IPS-18c (cell line): ENCODE measurements around the gene TNS1.

Source experiments
- H3K4me3 ChIP-seq: 2 replicates; pipeline ENCODE4 v1.7.0; 2013; ENCODE audit warnings: low read depth, mild to moderate bottlenecking, low read length, moderate library complexity; ENCODE audit not compliant: insufficient read depth
- H3K9me3 ChIP-seq: one replicate; pipeline ENCODE4 v1.6.1; 2013; ENCODE audit warnings: mild to moderate bottlenecking, low read length, moderate library complexity; ENCODE audit not compliant: control insufficient read depth, insufficient read depth

TNS1 gene

DNA sequence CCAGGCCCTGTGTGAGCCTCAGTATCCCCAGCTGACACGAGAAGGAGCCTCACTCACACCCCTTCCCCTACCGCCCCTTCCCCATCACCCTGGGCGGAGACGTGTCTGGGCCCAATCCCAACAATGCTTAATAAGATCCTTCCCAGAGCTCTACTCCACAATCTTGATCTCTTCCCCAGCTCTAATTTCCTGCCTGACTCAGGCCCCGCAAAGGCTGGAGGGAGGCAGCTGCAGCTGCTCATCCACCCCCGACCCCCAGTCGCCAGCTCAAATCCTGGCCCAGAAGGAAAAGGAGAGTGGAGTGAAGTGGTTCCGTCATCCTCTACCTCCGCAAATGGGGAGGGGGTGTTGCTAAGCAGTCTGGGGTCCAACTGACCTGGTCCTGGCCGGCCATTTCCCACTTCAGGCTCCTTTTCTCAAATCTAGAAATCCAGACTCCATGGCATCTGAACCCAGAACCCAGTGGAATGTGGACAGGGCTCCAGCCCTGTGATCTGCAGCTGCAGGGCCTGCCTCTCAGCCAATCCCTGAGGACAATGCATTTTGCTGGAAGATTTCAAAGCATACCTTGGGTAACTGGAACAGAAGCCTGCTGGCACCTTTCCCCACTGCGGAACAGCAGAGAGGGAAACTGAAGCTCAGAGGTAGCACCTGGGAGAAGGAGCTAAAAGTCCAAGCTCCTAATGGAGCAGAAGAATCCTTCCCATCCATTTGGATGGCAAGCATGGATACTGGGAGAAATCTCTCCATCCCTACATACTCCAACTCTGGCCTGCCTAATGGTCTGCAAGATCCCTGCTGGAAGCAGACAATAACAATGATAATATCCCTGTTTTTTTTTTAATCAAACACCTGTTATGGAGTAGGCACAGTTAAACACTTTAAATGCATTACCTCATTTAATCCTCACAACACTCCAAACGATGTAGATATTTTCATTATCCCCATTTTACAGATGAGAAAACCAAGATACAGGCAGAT lies 5.6 kb upstream of the TNS1 start:
- Histone ChIP-seq H3K9me3 (no peaks in the 10 kb centered on the region), H3K4me3 (no peak overlapping the region)

DNA sequence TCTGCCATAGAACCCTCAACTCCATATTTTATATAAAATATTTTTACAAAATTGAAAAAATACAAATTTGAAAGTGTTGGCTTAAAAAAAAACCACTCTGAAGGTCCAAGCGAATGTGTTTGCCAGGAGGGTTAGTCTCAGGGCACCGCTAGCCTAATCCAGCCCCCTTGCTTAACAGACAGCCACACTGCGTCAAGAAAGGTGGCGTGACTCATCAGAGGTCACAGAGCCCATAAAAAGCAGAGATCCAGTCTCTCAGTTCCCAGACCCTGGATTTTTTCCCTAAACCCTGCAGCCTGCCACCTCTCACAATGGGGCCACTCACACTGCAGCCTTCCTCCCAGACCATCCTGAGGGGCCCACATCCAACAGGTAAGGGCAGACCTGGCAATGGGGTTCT lies 3.9 kb upstream of the TNS1 start:
- H3K4me3 ChIP-seq = no peak overlapping the region
- no peaks in the 10 kb centered on the region for H3K9me3 ChIP-seq

DNA sequence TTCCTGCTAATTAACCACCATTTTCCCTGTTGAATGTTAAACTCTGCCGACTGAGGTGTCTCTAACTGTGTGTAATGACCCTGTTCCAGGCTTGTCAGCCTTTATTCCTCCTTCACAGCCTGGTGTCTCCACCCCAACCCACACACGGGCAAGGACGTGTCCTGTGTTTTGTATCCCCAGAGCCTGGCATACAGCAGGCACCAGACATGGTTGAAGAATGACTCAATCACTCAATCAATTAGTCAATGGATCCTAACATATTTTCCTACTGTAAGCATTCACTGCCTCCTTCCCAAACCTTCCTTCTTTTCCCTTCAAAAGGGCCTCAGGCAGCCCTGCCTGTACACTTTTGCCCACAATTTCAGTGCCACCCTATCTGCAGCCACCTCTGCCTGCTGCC lies 2.7 kb upstream of the TNS1 start:
- H3K9me3 ChIP-seq = no peaks in the 10 kb centered on the region

DNA sequence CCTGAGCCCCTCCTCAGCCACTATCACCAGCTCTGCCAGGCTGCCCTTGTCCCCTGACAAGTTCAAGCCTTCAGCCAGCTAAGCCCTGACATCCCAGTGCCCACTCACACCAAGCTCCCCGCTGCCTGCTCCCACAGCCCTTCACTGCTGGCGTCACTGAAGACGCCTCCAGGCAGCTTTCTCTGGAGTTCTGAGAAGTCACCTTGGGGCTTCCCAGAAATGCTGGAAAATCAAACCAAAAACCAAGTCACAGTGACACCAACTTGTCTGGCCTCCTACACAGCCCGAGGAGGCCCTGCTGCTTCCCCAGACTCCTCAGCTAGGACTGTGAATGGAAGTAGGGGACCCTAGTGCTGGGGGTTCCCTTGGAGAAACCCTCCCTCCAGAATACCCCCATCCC lies 2.2 kb upstream of the TNS1 start:
- Histone ChIP-seq H3K9me3 (no peaks in the 10 kb centered on the region), H3K4me3 (no peak overlapping the region)

More for the DNA sequence above, 2.7 kb upstream of the TNS1 start:
- H3K4me3 ChIP-seq = no peak overlapping the region

DNA sequence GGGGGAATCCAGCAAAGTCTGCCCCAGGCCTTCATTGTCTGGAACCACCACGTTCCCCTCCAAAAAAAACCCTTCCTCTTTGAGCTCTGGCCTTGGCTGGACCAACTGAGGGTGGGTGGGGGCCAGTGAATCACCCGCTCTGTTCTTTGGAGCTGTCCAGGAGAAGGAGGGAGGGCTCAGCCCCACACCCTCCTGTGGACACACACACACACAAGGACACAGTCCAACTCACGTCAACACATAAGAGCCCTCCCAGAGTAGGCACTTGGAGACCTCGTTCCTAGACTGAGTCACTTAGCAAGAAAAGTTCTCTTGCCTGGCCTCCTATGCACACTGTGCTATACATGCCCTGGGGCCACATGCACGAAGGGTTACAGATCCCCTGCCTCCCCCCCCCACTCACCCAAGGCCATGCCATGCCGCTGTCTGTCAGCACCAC lies 1.2 kb upstream of the TNS1 start:
- no peak overlapping the region for H3K4me3 ChIP-seq
- no peaks in the 10 kb centered on the region for H3K9me3 ChIP-seq

DNA sequence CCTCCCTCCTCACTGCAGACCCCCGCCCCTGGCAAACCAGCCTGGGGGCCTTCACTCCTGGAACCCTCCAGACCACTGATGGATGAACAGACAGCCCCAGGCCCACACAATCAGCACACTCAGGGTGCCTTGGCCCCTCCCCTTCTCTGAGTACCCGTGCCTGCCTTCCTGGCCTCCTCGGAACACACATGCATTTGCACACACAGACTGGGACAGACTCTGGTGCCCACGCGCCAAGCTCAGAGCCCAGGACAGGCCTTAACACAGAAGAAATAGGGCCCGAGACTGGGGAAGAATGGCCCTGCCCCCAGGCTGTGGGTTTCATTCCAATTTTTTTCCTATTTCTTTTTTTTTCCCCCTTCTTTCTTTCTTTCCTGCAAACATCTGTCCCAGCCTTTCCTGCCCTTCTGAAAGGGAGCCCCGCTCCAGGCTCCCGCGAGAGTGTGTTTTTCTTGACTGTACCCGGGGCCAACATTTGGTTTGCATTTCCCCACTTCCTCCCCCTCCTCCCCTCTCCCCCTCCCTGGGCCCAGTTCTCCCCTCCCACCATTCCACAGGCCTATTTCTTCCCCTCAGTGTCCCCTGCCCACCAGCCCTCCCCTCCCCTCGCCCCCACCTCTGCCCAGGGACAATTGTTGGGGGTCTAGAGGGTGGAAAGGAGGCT lies 618 bp upstream of the TNS1 start:
- Histone ChIP-seq H3K4me3 (no peak overlapping the region), H3K9me3 (no peaks in the 10 kb centered on the region)

DNA sequence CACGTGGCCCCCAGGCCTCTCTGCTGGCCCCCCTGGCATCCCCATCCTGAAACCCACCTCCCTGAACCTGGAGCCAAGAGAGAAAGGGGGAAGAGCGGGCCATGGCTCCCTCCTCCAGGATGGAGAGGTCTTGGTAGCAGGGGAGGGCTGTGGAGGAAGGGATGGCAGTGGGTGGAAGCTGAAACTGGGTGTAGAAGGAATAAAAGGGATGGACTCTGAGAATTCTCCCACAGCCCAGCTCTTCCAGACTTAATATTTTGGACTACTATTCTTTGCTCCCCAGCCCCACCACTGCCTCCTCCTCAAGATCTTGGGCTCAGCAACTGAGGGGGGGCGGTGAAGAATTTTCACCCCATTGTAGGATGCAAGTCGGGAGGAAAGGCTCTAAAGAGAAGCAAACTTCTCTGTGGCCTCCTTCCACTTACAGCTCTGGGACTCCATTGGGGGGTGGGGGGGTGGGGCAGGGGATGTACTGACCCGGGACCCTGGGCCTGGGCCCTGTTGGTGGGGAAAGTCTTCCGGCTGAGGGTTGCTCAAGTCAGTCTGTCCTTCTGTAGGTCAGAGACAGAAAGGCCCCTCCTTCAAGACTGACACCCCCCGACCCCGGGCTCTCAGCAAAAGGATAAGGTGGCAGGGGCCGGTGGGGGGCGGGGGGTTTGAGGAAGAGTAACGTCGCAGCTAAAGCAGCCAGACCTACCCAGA lies 501 bp downstream of the TNS1 start:
- Histone ChIP-seq H3K4me3 (no peak overlapping the region), H3K9me3 (no peaks in the 10 kb centered on the region)

DNA sequence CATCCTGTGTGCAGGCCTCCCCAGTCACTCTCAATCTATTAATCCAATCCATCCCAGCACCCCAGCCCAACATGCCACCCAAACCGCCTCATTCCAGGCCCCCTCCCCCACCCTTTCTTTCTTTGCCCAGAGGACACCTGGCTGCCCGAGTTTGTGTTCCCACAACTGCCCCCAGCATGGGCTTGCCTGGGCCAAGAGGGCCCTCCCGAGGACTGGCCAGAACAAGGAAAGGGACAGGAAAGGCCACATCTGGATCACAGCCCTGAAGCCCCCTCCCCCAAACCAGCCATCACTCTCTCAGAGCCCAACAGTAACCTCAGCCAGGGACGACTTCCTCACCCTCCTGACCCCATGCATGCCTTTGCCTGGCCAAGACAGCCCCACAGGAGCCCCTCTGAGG lies 1.2 kb downstream of the TNS1 start:
- Histone ChIP-seq H3K9me3 (no peaks in the 10 kb centered on the region), H3K4me3 (no peak overlapping the region)

DNA sequence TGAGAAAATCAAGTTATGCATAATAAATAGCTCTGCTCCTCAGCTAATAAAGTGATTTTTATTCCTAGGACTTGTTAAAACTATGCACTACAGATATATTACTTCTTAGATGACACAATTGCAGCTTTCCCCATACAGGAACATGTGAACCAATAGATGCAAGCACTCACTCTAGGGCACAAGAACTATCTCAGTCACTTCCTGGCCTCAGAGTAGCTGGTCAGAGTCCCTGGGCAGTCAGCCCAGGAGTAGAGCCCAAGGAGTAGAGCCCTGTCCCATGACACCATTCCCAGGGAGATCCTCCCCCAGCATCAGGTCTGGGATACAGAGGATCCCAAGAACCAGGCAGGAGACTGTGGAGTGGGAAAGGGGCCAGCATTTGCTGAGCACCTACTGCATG lies 2.7 kb downstream of the TNS1 start:
- no peaks in the 10 kb centered on the region for H3K9me3 ChIP-seq
- no peak overlapping the region for H3K4me3 ChIP-seq

DNA sequence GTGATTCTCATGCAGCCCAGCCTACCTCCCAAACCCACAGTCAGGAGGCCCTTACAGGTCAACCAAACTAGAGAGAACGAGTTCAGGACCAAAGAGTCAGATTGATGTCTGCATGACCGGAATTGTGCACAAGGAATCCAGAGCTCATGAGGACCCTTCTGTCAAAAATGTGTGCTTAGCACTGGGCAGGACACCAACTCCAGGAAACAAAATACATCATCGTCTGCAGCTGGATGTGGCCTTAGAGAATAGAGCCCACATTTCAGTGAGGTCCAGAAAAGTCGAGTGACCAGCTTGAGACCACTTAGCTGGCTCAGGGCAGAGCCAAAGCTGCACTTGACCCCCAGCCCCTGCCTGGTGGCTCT lies 3.2 kb downstream of the TNS1 start:
- Histone ChIP-seq H3K4me3 (no peak overlapping the region), H3K9me3 (no peaks in the 10 kb centered on the region)

DNA sequence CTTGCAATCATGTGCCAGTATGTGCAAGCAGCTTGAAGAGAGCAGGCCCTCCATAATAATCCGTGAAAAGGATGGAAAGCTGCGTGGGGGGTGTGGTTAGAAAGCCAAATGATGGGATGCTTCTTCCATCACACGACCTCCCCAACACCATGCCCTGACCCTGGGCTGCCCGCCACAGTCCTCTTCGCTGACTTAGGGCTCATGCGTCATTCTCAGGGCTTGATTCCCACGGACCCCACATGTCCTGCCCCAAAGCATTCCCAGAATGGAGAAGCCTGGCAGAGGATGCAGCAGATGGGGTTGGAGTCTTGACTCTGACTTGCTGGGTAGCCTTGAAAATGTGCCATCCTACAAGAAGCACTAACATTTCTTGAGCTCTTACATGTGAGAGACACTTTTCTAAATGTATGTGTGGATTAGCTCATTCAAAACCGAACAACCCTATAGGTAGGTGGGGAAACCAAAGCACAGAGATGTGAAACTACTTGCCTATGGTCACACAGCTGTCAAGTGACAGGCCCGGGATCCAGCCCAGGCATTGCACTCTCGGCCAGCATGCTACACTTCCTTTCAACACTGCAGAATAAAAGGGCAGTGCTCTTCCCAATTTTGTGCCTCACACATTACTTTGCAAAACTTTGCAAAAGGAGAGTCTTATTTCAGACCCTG lies 3.7 kb downstream of the TNS1 start:
- no peak overlapping the region for H3K4me3 ChIP-seq
- no peaks in the 10 kb centered on the region for H3K9me3 ChIP-seq

DNA sequence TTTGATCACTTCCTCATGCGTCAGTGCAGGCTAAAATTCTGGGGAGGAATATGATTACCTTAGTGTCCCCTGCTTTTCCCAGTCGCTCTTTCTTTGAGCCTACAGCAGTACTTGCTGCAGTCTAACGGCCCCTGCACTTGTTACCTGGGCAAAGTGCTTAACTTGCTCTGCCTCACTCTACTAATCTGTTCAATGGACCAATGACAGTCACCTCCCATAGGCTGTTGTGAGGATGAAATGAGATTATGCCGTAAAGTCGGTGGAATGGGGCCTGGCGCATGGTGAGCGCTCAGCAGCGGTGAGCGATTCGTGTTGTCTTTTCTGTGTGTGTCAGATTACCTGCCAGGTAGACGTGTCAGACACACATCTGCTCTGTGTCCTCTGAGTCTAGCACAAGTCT lies 5.3 kb downstream of the TNS1 start:
- Histone ChIP-seq H3K4me3 (no peak overlapping the region), H3K9me3 (no peaks in the 10 kb centered on the region)

DNA sequence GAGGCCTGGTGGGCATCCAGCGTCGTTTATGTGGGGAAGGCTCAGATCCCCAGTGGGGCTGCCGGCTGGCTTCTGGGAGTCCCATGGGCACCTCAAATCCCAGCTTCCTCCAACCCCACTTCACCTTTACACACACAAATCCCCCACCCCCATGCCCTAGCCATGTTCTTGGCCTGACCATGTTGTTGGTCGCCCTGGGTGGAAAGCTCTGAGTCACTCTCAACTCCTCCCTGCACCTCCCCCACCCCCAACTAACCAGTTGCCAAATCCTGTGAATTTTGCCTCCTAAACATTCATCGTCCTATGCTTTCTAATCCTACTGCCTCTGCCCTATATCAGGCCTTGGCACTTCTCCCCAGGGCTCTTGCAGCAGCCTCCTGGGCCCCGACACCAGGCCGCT lies 6.4 kb downstream of the TNS1 start:
- Histone ChIP-seq H3K9me3 (no peaks in the 10 kb centered on the region), H3K4me3 (no peak overlapping the region)

DNA sequence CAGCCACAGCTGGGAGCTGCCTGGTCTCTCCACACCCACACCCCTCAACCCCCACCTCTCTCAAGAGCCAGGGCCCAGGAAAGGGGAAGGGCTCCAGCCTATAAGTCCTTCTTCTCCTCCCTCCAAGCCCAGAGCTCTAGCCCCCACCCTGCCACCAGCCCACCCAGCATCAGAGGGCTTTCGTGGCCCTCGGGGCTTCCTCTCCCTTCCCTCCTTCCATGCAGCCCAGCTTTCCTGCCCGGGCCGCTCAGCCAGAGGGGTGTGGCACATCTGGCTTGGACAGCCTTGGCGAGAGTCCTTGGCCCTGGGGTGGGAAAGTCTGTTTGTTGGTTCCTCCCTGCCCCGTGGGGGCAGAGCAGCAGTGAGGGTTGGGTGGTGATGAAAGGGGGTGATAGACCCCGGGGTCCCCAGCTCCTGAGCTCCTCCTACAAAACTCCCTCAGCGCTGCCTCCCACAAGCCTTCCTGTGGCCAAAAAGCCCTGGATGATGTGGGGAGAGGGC lies 7.0 kb downstream of the TNS1 start:
- no peaks in the 10 kb centered on the region for H3K9me3 ChIP-seq
- H3K4me3 ChIP-seq = no peak overlapping the region

DNA sequence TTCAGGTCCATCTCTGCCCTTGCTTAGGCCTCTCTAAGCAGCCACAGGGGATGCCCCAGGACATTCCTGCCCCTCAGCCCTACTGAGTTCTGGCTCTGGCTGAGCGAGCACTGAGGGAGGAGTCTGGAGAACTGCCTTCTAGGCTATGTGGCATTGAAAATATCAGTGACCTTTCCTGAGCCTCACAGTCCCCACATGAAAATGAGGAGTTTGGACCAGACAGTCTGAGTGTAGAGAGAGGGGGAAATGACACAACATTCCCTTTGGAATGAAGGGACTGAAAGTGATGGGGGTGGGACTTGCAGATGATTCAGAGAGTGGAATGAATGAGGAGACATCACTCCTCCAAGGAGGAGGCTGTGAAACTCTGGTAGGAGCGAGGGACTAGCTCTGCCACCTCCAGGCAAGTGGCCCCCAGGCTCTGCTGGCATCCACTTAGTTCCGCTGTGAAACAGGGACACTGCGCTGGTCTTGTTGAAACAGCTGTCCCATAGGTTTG lies 8.0 kb downstream of the TNS1 start:
- Histone ChIP-seq H3K4me3 (no peak overlapping the region), H3K9me3 (no peaks in the 10 kb centered on the region)

DNA sequence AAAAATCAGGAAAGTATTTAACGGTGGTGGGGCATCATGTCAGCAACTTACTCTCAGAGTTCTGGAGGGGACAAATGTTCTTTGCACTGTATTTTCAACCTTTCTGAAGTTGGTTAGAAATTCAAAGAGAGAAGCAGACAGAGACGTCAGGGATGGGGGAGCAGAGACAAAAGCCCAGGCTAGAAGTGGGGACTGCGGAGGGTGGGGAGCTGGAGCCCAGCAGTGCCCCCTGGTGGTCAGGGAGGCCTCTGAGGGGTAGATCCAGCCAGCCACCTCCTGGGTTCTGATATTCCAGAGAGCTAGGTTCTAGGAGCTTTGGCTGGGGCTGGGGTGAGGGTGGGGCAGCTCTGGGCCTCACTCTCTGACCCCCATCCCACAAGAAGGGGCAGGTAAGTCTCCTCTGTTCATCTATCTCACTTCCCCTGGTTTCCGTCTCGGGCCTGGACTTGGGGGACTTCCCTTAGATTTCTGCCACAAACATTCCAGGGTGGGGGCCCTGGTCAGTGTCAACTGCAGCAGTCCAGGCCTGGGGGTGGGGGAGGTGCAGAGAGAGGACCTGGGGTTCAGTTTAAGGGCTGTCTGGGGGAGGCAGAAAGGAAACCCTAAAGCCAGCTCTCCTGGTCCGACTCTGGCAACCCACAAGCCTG lies 8.9 kb downstream of the TNS1 start:
- Histone ChIP-seq H3K9me3 (no peaks in the 10 kb centered on the region), H3K4me3 (no peak overlapping the region)

DNA sequence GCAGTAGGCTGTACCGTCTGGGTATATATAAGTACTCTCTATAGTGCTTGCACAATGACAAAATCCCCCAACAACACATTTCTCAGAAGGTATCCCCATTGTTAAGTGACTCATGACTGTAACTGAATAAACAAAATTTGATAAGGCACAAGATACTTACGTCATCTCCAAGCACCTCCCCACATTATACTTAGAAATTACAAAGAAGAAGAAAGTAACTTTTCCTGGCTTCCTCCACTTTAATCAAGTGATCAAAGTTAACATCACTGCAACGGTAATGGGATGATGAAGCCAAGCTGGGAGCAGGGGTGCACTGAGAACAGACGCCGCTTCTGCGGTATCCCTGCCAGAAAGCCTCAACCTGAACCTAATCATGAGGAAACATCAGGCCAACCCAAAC lies 9.7 kb downstream of the TNS1 start:
- Histone ChIP-seq H3K4me3 (no peak overlapping the region), H3K9me3 (no peaks in the 10 kb centered on the region)
